HG03196 (cell line): Measurements from ENCODE around the gene VWA5B1.
"Not testable (repeated sequence)": the region's sequence is repeated elsewhere in the genome, so short reads cannot be mapped to it uniquely, and the experiment has no call there.

Experiments
- ATAC-seq: cut with Tn5 transposase; IDR thresholded peaks from one replicate; pipeline ENCODE4 v1.9.1; 2021; ENCODE audit not compliant: unreplicated experiment

The VWA5B1 gene

GRCh38 chr1:20280341-20280740, 10.3 kb upstream of the VWA5B1 start:
- ATAC-seq: no peak

- no peak for ATAC-seq
Observed at GRCh38 chr1:20280906-20281305, 9.8 kb upstream of the VWA5B1 start.

- no peak for ATAC-seq
Observed at GRCh38 chr1:20281801-20282200, 8.9 kb upstream of the VWA5B1 start.

GRCh38 chr1:20282533-20282932, 8.1 kb upstream of the VWA5B1 start:
- no peak for ATAC-seq

GRCh38 chr1:20284046-20284445, 6.6 kb upstream of the VWA5B1 start:
- ATAC-seq: no peak

GRCh38 chr1:20284625-20285024, 6.0 kb upstream of the VWA5B1 start:
- ATAC-seq: no peak

- ATAC-seq: no peak
Observed at GRCh38 chr1:20285510-20285909, 5.2 kb upstream of the VWA5B1 start.

GRCh38 chr1:20287696-20288095, 3.0 kb upstream of the VWA5B1 start:
- ATAC-seq: not testable (repeated sequence)

GRCh38 chr1:20291645-20292084, 990 bp downstream of the VWA5B1 start:
- ATAC-seq: no peak

GRCh38 chr1:20298626-20299025, 8.0 kb downstream of the VWA5B1 start:
- no peak for ATAC-seq

- no peak for ATAC-seq
Observed at GRCh38 chr1:20301463-20302107, 10.9 kb downstream of the VWA5B1 start.

- no peak for ATAC-seq
Observed at GRCh38 chr1:20302108-20302471, 11.4 kb downstream of the VWA5B1 start.

GRCh38 chr1:20307026-20307425, 16.4 kb downstream of the VWA5B1 start:
- ATAC-seq: no peak

- no peak for ATAC-seq
Observed at GRCh38 chr1:20308569-20308968, 17.9 kb downstream of the VWA5B1 start.

GRCh38 chr1:20311289-20311688, 20.6 kb downstream of the VWA5B1 start:
- no peak for ATAC-seq

- no peak for ATAC-seq
Observed at GRCh38 chr1:20312310-20312709, 21.6 kb downstream of the VWA5B1 start.

- ATAC-seq: no peak
Observed at GRCh38 chr1:20312818-20313217, 22.1 kb downstream of the VWA5B1 start.

- no peak for ATAC-seq
Observed at GRCh38 chr1:20317471-20317870, 26.8 kb downstream of the VWA5B1 start.

- ATAC-seq: no peak
Observed at GRCh38 chr1:20318521-20318920, 27.8 kb downstream of the VWA5B1 start.

GRCh38 chr1:20318971-20319370, 28.3 kb downstream of the VWA5B1 start:
- ATAC-seq: no peak

GRCh38 chr1:20319456-20320220, 29.0 kb downstream of the VWA5B1 start:
- no peak for ATAC-seq

- no peak for ATAC-seq
Observed at GRCh38 chr1:20320704-20321103, 30.0 kb downstream of the VWA5B1 start.

GRCh38 chr1:20321573-20321972, 30.9 kb downstream of the VWA5B1 start:
- ATAC-seq: no peak
